Skeletal muscle tissue (tissue), 4 donors: Measurements from ENCODE around the gene CHRM5. TPM values are rescaled to one million over a fixed set of nuclear protein-coding genes. Genes with fewer than 3 reads are reported as not detected.

Source experiments
- H3K27ac ChIP-seq: one replicate; pipeline ENCODE4 v1.7.0; 2013; ENCODE audit warnings: mild to moderate bottlenecking, low read depth, low read length, inconsistent platforms
- H3K27me3 ChIP-seq, 3 donors: one replicate each; pipeline ENCODE4 v1.7.0; 2013; ENCODE audit warnings: low read length in 3 of 3; ENCODE audit not compliant: control insufficient read depth in 3 of 3, insufficient read depth in 3 of 3
- H3K36me3 ChIP-seq, 3 donors: one replicate each; pipeline ENCODE4 v1.7.0; 2013; ENCODE audit warnings: low read length in 3 of 3; ENCODE audit not compliant: control insufficient read depth in 3 of 3, insufficient read depth in 3 of 3
- H3K4me1 ChIP-seq, 3 donors: one replicate each; pipeline ENCODE4 v1.7.0; 2013; ENCODE audit warnings: low read length in 3 of 3, mild to moderate bottlenecking in 3 of 3; ENCODE audit not compliant: control insufficient read depth in 3 of 3, insufficient read depth in 3 of 3
- H3K4me3 ChIP-seq, 3 donors: one replicate each; pipeline ENCODE4 v1.7.0; 2013; ENCODE audit warnings: low read length in 3 of 3
- H3K9ac ChIP-seq, 3 donors: one replicate each; pipeline ENCODE4 v1.7.0; 2013; ENCODE audit warnings: low read length in 3 of 3, mild to moderate bottlenecking in 3 of 3, moderate library complexity in 2 of 3, low read depth in 1 of 3
- H3K9me3 ChIP-seq, 3 donors: one replicate each; pipeline ENCODE4 v1.7.0; 2013; ENCODE audit warnings: low read length in 3 of 3; ENCODE audit not compliant: control insufficient read depth in 3 of 3
- total RNA-seq: library from RNA; depleted of rRNA; stranded (reverse); fragments of >200 nt; gene quantifications from one replicate; pipeline ENCODE4 v1.2.3, GENCODE V29; 2014
- donor health status: Osteomylitis.

Gene CHRM5, protein sequence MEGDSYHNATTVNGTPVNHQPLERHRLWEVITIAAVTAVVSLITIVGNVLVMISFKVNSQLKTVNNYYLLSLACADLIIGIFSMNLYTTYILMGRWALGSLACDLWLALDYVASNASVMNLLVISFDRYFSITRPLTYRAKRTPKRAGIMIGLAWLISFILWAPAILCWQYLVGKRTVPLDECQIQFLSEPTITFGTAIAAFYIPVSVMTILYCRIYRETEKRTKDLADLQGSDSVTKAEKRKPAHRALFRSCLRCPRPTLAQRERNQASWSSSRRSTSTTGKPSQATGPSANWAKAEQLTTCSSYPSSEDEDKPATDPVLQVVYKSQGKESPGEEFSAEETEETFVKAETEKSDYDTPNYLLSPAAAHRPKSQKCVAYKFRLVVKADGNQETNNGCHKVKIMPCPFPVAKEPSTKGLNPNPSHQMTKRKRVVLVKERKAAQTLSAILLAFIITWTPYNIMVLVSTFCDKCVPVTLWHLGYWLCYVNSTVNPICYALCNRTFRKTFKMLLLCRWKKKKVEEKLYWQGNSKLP
- not detected for total RNA-seq

DNA sequence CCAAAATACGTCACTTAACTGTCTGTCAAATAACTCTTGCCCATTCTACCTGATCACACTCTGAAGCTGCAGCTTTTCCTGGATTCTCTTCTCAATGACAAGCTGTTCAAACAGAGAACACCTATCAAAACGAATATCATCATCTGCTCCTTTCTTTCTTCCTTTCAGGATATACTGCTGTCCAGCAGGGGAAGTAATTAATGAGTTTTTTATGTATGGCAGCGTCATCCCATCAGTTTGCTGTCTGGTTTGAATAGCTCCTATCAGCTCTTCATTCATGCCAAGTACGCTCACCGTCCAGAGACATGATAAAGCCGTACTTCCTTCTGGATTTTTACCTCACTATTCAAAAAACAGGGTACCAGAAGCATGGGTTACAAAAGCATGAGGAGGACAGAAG lies at the start of gene CHRM5:
Gene CHRM5, plus strand, starts transcription at position 274 of the 400 bp plus-strand sequence. CDS start 94,221 bp downstream, outside the sequence.
- Histone ChIP-seq H3K27me3 (no peaks in the 10 kb centered on the region), H3K4me3 (no peak within 1 kb of the TSS), H3K9me3 (no peaks in the 10 kb centered on the region)

DNA sequence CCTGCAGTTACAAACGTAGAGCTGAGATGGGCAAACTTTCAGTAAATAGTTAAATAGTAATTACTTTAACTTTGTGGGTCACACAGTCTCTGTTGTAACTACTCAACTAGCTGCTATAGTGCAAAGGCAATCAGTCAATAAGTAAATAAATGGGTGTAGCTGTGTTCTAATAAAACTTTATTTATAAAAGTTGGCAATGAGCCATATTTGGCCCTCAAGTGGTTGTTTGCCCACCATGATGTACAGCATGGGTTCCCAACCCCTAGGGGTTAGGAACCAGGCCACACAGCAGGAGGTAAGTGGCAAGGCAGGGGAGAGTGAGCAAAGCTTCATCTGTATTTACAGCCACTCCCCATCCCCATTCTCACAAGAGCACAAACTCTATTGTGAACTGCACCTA lies 44.9 kb upstream of the CHRM5 start:
- H3K4me3 ChIP-seq: no peak overlapping the region
- H3K9me3 ChIP-seq: no peaks in the 10 kb centered on the region
- H3K9ac ChIP-seq: no peak overlapping the region

More for the DNA sequence above, at the start of gene CHRM5:
- Histone ChIP-seq H3K36me3 (no peaks in the 10 kb centered on the region), H3K9ac (no peak within 1 kb of the TSS), H3K27ac (no peak within 1 kb of the TSS), H3K4me1 (no peaks in the 10 kb centered on the region)

DNA sequence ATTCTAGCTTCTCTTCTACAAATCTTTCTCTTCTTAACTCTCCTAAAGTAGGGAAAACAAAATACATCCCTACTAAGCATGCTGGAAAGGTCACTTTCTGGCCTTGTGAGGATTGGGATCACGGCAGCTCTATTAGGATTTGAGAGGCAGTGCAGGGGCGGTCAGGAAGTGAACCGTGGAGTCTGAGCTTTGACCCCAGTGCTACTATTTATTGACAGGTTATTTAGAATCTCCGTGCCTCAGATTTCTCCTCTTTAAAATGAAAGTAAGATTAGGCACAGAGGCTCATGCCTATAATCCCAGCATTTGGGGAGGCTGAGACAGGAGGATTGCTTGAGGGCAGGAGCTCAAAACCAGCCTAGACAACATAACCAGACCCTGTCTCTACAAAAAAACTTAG lies 42.0 kb upstream of the CHRM5 start:
- no peak overlapping the region for H3K9ac ChIP-seq
- no peaks in the 10 kb centered on the region for H3K27me3 ChIP-seq
- no peak overlapping the region for H3K4me3 ChIP-seq

More for the DNA sequence above, 44.9 kb upstream of the CHRM5 start:
- Histone ChIP-seq H3K4me1 (no peaks in the 10 kb centered on the region), H3K27ac (no peak overlapping the region), H3K36me3 (no peaks in the 10 kb centered on the region), H3K27me3 (no peaks in the 10 kb centered on the region)

DNA sequence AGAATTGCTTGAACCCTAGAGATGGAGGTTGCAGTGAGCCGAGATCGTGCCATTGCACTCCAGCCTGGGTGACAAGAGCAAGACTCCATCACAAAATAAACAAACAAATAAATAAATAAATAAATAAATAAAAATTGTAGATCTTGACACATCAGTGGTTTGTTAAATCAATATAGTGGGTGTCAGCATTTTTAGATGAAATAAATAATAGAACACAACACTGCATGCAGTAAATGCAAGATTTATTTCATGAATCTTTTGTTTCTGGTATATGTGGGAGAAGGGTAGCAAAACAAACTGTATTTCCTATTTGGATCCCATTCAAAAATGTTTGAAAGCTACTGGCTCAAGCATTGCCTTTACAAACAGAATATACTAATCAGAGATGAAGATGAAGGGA lies 35.6 kb upstream of the CHRM5 start:
- Histone ChIP-seq H3K27me3 (no peaks in the 10 kb centered on the region), H3K9me3 (no peaks in the 10 kb centered on the region), H3K4me1 (no peaks in the 10 kb centered on the region), H3K36me3 (no peaks in the 10 kb centered on the region), H3K9ac (no peak overlapping the region), H3K27ac (no peak overlapping the region), H3K4me3 (no peak overlapping the region)

More for the DNA sequence above, 42.0 kb upstream of the CHRM5 start:
- Histone ChIP-seq H3K36me3 (no peaks in the 10 kb centered on the region), H3K9me3 (no peaks in the 10 kb centered on the region), H3K27ac (no peak overlapping the region), H3K4me1 (no peaks in the 10 kb centered on the region)

DNA sequence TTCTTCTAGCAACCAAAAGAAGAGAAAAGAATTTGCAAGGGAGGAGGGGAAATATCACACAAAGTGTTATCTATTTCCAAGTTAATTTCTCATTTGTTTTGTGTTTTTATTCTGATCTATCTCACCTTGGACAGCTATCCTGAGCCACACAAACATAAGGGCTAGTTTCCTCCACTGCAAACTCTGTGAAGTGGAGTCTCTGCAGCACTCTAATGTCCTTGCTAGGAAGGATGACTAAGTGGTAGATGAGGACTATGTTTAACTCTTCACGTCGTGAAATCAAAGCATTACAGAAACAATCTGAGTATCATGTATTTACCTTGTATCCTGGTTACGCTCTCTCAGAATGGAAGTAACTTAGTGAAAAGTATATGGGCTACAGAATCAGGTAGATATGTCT lies 33.9 kb upstream of the CHRM5 start:
- Histone ChIP-seq H3K36me3 (no peaks in the 10 kb centered on the region), H3K9ac (no peak overlapping the region), H3K27ac (no peak overlapping the region), H3K4me1 (no peaks in the 10 kb centered on the region), H3K9me3 (no peaks in the 10 kb centered on the region), H3K4me3 (no peak overlapping the region), H3K27me3 (no peaks in the 10 kb centered on the region)

DNA sequence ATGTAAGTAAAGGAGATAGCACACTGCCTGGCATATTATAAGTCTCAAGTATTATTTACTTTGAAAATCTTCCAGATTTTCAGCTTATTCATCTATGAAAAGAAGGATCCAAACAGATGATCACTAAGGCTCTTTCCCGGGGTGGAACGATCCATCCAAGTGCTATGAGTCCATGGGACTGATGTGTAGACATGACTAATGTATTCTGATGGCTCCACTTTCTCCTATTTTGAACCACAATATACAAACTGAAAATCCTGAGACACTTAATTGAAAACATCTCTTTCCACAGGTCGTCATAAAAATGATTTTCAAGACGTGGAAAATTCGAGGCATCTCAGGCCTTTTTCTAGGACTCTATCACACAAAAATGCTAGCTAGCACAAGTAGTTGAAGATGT lies 33.4 kb upstream of the CHRM5 start:
- Histone ChIP-seq H3K4me3 (no peak overlapping the region), H3K4me1 (no peaks in the 10 kb centered on the region), H3K27me3 (no peaks in the 10 kb centered on the region), H3K36me3 (no peaks in the 10 kb centered on the region), H3K9me3 (no peaks in the 10 kb centered on the region), H3K9ac (no peak overlapping the region), H3K27ac (no peak overlapping the region)

DNA sequence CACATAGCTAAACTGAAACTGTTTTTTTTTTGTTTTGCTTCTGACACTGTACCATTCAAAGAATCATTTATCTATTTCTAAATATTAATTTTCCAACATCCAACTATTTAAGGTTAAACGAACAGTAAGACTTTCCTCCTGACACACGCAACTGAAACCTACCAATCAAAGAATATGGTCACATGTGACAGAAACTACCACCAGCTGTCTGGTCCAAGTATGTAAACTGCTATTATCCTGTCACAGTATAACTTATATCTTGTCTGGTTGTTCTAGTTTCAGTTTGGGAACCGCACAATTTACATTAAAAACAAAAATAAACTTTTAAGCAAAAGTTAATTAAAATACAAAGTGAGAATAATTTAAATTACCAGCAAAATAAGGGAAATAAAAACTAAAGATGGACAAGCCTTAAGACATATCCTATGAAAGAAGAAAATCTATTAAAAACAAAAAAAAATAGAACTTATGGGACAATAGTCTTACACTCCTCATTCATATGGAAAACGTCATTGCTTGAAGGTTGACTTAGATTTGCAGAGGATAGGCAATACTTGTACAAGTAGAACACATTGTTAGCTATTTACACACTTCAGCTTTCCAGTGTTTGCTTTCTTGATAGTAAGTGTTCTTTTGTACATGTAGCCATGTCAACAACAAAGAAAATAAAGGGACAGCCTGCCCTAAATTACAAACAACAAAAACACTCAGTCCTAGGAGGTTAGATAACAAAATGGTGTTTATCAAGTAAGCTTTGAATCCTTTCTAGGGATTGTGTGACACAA lies 26.8 kb upstream of the CHRM5 start:
- Histone ChIP-seq H3K36me3 (no peaks in the 10 kb centered on the region), H3K27ac (no peak overlapping the region), H3K27me3 (no peaks in the 10 kb centered on the region), H3K4me3 (no peak overlapping the region), H3K9ac (no peak overlapping the region), H3K4me1 (no peaks in the 10 kb centered on the region), H3K9me3 (no peaks in the 10 kb centered on the region)

DNA sequence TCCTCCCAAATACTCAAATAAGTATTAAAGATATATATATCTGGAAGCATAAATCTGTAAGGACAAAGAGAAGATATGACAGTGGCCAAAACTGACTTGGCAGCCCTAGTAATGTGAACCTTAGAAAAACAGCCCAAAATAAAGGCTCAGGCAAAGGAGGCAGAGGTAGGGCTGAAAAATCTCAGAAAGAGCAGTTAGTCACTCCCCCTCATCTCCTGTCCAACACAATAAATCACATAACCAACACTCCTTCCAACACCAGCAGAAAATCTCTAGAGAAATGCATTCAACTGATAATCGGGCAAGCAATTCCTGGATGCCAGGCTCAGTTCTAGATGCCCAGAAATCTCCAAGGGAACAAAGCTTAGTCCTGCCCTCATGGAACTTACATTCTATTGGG lies 22.1 kb upstream of the CHRM5 start:
- no peaks in the 10 kb centered on the region for H3K27me3 ChIP-seq
- no peak overlapping the region for H3K4me3 ChIP-seq
- H3K36me3 ChIP-seq: no peaks in the 10 kb centered on the region
- H3K27ac ChIP-seq: no peak overlapping the region
- no peaks in the 10 kb centered on the region for H3K9me3 ChIP-seq
- no peaks in the 10 kb centered on the region for H3K4me1 ChIP-seq
- H3K9ac ChIP-seq: no peak overlapping the region

DNA sequence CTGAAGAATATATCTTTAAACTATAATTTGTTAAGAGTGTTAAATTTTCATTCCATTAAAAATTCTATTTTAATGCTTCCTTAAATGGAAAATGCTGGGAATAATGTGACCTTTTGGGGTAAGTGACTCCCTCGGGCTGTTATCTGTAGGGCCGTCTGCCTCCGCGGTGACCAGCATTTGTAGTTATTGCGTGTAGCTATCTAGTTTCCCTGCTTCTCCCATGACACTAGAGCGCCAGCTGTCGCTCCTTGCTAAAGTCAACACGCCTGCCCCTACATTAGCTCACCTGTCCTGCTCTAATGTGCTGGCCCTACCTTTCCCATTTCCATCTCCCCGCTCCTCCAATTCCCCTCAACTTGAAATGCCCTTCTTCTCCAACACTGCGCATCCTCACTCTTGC lies 12.4 kb upstream of the CHRM5 start:
- Histone ChIP-seq H3K4me1 (no peaks in the 10 kb centered on the region), H3K27me3 (no peaks in the 10 kb centered on the region), H3K4me3 (no peak overlapping the region), H3K9me3 (no peaks in the 10 kb centered on the region), H3K36me3 (no peaks in the 10 kb centered on the region), H3K27ac (no peak overlapping the region), H3K9ac (no peak overlapping the region)

DNA sequence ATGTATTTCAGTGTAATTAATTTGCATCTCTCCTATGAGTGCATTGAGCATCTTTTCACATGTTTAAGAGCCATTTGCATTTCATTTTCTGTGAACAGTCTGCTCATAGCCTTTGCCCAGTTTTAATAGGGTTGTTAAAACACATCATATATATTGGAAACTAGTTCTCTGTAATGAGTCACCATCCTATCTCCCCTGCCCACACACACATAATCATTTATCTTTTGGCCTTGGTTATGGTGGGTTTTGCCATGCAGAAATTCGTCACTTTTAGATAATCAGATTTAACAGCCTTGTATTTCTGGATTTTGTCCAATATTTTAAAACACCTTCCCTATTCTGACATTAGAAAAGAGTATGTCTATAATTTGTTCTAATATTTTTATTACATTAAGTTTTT lies 11.9 kb upstream of the CHRM5 start:
- Histone ChIP-seq H3K4me3 (no peak overlapping the region), H3K27ac (no peak overlapping the region), H3K36me3 (no peaks in the 10 kb centered on the region), H3K27me3 (no peaks in the 10 kb centered on the region), H3K9me3 (no peaks in the 10 kb centered on the region), H3K9ac (no peak overlapping the region), H3K4me1 (no peaks in the 10 kb centered on the region)
